ENCODE data around the gene RYR2.

GRCh38 chr1:237255071-237255470, 213.1 kb downstream of the RYR2 start:
- TF ChIP-seq, protein P1, sequence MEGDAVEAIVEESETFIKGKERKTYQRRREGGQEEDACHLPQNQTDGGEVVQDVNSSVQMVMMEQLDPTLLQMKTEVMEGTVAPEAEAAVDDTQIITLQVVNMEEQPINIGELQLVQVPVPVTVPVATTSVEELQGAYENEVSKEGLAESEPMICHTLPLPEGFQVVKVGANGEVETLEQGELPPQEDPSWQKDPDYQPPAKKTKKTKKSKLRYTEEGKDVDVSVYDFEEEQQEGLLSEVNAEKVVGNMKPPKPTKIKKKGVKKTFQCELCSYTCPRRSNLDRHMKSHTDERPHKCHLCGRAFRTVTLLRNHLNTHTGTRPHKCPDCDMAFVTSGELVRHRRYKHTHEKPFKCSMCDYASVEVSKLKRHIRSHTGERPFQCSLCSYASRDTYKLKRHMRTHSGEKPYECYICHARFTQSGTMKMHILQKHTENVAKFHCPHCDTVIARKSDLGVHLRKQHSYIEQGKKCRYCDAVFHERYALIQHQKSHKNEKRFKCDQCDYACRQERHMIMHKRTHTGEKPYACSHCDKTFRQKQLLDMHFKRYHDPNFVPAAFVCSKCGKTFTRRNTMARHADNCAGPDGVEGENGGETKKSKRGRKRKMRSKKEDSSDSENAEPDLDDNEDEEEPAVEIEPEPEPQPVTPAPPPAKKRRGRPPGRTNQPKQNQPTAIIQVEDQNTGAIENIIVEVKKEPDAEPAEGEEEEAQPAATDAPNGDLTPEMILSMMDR (IDR thresholded peaks at IDR 0.05) = no peak
- TF ChIP-seq POLR2A (IDR thresholded peaks at IDR 0.05) = no peak

Data from heart left ventricle (tissue), 13 donors.